ENCODE results near the gene RAB6B.

The RAB6B gene

GRCh38 chr3:133837487-133838295 lies 58.0 kb downstream of the RAB6B start:
- no peak for DNase-seq (ENCODE audit: low read depth in 1 of 2, low spot score in 1 of 2)

GRCh38 chr3:133836497-133837158 lies 59.1 kb downstream of the RAB6B start:
- DNase-seq (ENCODE audit: low read depth in 1 of 2, low spot score in 1 of 2) = no peak

GRCh38 chr3:133835961-133836360 lies 59.7 kb downstream of the RAB6B start:
- DNase-seq (ENCODE audit: low read depth in 1 of 2, low spot score in 1 of 2) = no peak

- DNase-seq (ENCODE audit: low read depth in 1 of 2, low spot score in 1 of 2) = no peak
Measured at GRCh38 chr3:133835418-133835743, 60.3 kb downstream of the RAB6B start.

- no peak for DNase-seq (ENCODE audit: low read depth in 1 of 2, low spot score in 1 of 2)
Measured at GRCh38 chr3:133834621-133835417, 60.9 kb downstream of the RAB6B start.

- no peak for DNase-seq (ENCODE audit: low read depth in 1 of 2, low spot score in 1 of 2)
Measured at GRCh38 chr3:133833880-133834620, 61.6 kb downstream of the RAB6B start.

GRCh38 chr3:133833267-133833666 lies 62.4 kb downstream of the RAB6B start:
- DNase-seq (ENCODE audit: low read depth in 1 of 2, low spot score in 1 of 2) = no peak

- no peak for DNase-seq (ENCODE audit: low read depth in 1 of 2, low spot score in 1 of 2)
Measured at GRCh38 chr3:133832802-133833144, 62.9 kb downstream of the RAB6B start.

GRCh38 chr3:133831966-133832801 lies 63.5 kb downstream of the RAB6B start:
- DNase-seq (ENCODE audit: low read depth in 1 of 2, low spot score in 1 of 2) = no peak

GRCh38 chr3:133830071-133830470 lies 65.6 kb downstream of the RAB6B start:
- no peak for DNase-seq (ENCODE audit: low read depth in 1 of 2, low spot score in 1 of 2)

- no peak for DNase-seq (ENCODE audit: low read depth in 1 of 2, low spot score in 1 of 2)
Measured at GRCh38 chr3:133829310-133829707, 66.4 kb downstream of the RAB6B start.

GRCh38 chr3:133828576-133829309 lies 66.9 kb downstream of the RAB6B start:
- DNase-seq (ENCODE audit: low read depth in 1 of 2, low spot score in 1 of 2) = no peak

GRCh38 chr3:133827684-133828083 lies 68.0 kb downstream of the RAB6B start:
- DNase-seq (ENCODE audit: low read depth in 1 of 2, low spot score in 1 of 2) = no peak

- DNase-seq (ENCODE audit: low read depth in 1 of 2, low spot score in 1 of 2) = no peak
Measured at GRCh38 chr3:133827136-133827535, 68.5 kb downstream of the RAB6B start.

- no peak for DNase-seq (ENCODE audit: low read depth in 1 of 2, low spot score in 1 of 2)
Measured at GRCh38 chr3:133825969-133826727, 69.5 kb downstream of the RAB6B start.

GRCh38 chr3:133824961-133825485 lies 70.7 kb downstream of the RAB6B start:
- DNase-seq (ENCODE audit: low read depth in 1 of 2, low spot score in 1 of 2) = no peak

- no peak for DNase-seq (ENCODE audit: low read depth in 1 of 2, low spot score in 1 of 2)
Measured at GRCh38 chr3:133821767-133822638, 73.7 kb downstream of the RAB6B start.

Measured in stimulated activated CD4-positive, alpha-beta T cell treated with anti-CD3 and anti-CD28 coated beads, Interleukin-15, amount 100 ng/mL, for 1 hour (primary cell).